ENCODE data around the gene CLK1.
"Not testable (repeated sequence)": the region's sequence is repeated elsewhere in the genome, so short reads cannot be mapped to it uniquely, and the experiment has no call there.

CLK1 gene

DNA sequence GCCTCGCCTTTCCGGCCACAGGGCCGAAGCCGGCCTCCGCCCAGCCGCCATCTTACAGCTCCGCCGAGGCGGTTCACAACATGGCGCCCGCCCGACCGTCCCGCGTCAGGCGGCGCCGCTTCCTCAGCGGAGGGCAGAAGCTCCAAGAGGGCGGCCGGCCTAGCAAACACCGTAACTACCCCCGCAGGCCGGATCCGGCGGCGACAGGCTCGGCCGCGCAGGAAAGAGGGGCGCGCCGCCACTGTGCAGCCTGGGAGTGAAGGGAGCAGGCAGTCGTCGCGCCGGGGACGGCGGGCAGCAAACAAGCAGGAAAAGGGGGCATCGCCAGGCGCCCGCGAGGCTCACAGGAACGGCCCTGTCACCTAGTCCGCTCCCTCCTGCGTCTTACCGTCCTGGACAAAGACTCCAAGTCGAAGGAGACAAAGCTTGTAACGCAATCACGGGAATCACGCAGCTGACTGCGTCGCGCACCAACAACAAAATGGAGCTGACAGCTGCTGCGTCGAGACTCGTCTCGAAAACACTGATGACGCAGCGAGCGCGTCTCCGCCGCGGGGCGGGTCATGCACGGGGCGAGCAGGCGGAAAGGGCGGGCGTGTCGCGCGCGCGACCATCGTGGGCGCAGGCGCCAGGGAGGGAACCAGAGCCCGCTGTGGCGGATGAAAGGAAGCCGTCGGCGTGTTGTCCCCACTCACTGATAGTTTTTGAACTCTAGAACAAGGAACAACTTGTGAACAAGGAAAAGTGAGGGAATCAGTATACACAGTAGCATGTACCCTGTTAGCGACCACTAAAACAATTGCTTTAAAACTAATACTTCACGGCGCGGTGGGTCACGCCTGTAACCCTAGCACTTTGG, at the start of gene CLK1:
Gene CLK1 (minus strand): TSS at position 483 of the 859 bp plus-strand sequence. CDS start 2,796 bp downstream, outside the sequence.
- peak; percentile 93 for DNase-seq (ENCODE audit: low spot score)

GRCh38 chr2:200913654-200914053, 49.2 kb upstream of the CLK1 start:
- DNase-seq (ENCODE audit: low spot score), result no peak

- DNase-seq (ENCODE audit: low spot score), result no peak
Measured at GRCh38 chr2:200909958-200910357, 45.5 kb upstream of the CLK1 start.

GRCh38 chr2:200905618-200906296, 41.3 kb upstream of the CLK1 start:
- DNase-seq (ENCODE audit: low spot score), result peak; percentile 60

DNA sequence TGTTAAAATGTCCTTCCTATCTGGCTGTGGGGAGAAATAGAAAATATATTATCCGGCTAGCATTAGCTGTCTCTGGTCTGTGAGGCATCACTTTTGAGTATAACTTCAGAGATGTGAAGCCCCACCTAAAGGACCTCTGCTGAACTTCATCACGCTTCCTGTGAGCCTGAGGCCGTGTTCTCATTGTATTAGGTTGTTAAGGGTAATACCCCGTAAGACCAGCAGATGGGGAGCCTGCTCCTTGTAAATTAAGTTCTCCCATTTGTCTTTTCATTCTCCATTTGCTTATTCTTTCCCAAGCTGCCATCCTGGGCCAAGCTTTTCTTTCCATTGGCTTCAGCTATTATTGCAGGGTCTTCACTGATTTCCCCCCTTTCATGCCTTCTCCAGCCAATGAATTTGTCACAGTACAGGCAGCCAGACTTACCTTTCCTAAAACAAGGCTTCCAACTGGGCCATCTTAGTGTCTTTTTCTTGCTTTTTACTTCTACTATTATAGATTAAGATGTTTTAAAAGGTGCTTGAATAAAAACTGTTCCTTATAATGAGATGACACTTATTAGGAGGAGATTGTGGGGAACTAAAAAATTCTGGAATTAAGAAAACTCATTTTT, 37.1 kb upstream of the CLK1 start:
- peak; percentile 93 for DNase-seq (ENCODE audit: low spot score)

DNA sequence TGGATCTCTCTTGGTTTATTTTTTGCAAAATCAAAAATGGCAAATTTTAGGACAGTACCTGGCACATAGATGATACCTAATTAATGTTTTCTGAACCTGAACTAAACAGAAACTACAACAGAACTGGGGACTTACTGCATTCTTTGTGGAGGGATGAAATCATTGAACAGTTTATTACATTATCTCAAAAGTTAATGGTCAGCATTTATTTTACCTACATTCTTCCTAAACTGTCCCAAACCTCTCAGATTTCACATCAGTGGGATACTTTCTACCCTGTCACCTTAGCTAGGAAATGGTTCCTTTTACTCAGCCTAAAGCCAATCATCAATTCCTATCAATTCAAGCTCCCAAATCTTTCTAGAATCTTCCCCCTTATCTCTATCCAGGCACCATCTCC, 35.0 kb upstream of the CLK1 start:
- DNase-seq (ENCODE audit: low spot score), result no peak

- DNase-seq (ENCODE audit: low spot score), result peak; percentile 90
Measured at GRCh38 chr2:200888704-200889625, 24.5 kb upstream of the CLK1 start, which contains the start of the genes NIF3L1 and PPIL3. NIF3L1 (plus strand) TSS chr2:200889371; CDS start chr2:200891944, 2,573 bp downstream. PPIL3 (minus strand) TSS chr2:200889077; CDS start chr2:200887615, 1,462 bp downstream.

- not testable (repeated sequence) for DNase-seq (ENCODE audit: low spot score)
Measured at GRCh38 chr2:200881715-200882249, 17.3 kb upstream of the CLK1 start.

DNA sequence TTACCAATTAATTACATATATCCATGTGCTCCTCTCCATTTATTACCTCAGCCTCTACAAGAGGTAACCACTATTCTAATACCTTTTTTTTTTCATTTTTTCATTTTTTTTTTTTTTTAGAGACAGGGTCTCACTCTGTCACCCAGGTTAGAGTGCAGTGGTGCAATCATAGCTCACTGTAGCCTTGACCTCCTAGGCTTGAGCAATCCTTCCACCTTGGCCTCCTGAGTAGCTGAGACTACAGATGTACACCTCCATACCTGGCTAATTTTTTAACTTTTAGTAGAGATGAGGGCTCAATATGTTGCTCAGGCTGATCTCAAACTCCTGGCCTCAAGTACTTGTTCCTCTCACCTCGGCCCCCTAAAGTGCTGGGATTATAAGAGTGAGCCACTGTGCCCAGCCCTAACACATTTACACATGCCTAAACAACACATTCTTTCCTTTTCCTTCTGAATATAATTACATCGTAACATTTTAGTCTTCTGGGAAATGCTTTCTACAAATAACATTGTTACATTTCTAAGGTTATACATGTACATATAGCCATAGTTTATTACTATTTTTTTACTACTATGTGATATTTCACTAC, 13.9 kb upstream of the CLK1 start:
- DNase-seq (ENCODE audit: low spot score), result no peak

GRCh38 chr2:200877443-200877842, 13.0 kb upstream of the CLK1 start:
- no peak for DNase-seq (ENCODE audit: low spot score)

DNA sequence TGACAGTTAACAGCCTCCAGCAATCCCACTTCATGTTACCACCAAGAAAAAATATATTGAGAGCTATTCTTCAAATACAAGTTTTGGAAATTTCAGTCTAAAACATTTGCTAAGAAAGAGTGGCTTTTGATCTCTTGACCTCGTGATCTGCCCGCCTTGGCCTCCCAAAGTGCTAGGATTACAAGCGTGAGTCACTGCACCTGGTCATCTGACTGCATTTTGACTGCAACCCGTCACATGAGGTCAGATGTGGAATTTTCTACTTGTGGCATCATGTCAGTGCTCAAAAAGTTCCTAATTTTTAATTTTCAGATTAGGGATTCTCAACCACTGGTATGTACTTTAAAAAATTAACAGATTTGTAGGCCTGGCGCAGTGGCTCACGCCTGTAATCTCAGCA, 9.1 kb upstream of the CLK1 start:
- no peak for DNase-seq (ENCODE audit: low spot score)

- DNase-seq (ENCODE audit: low spot score), result no peak
Measured at GRCh38 chr2:200871151-200871550, 6.7 kb upstream of the CLK1 start.

DNA sequence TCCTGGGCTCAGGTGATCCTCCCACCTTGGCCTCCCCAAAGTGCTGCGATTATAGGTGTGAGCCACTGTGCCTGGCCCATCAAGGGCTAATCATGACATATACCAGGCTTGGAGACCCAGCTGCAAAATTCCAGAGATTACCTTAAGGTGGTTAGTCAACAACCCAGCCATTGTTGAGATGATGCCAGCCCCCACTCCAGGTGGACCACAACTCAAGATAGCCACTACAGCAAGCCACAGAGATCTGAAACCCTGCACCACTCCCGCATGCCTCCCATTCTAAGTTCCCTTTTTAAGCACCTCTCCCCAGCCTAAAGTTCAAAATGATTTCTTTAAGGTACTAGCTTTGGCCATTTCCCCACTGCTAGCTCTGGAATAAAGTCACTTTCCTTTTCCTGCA, 4.6 kb upstream of the CLK1 start:
- no peak for DNase-seq (ENCODE audit: low spot score)

DNA sequence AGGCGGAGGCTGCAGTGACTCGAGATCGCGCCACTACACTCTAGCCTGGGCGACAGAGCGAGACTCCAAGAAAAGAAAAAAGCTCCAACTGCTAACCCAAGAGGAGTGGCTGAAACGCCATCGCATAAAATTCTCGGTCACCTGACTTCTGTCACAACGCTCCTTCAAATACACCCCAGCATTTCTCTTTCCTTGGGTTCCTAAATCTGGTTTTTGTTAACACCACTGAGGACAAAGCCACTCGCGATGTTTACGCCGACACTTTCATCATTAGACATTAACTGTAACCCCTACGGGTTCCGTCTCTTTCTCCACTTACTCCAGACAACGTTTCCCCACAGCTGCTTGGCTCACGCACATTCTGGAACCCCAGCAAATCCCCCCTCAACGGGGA, 679 bp downstream of the CLK1 start:
- DNase-seq (ENCODE audit: low spot score), result no peak

GRCh38 chr2:200862532-200863000, 1.9 kb downstream of the CLK1 start:
- no peak for DNase-seq (ENCODE audit: low spot score)

DNA sequence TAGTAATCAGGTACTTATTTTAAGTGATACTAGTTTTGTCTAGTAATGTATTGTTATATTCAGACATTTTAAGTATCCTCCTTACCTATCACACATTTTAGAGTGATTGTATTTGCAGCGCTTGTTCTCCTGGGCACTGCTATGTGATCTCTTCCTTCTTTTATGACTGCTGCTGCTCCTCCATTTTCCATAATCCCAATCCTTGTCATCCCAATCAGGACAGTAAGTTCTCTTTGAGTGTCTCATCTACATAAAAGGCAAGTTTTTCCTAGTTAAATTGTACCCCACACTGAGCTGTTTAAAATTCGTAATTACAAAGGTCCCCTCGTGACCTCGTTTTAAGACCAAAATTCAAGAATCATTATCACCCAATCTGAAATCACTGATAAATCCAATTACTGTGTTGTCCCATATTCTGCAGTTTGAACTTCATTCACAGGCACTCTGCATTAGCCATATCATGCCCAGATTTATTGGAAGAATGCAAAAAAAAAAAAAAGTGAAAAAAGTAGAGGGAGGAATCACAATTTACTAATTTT, 2.8 kb downstream of the CLK1 start:
- no peak for DNase-seq (ENCODE audit: low spot score)

DNA sequence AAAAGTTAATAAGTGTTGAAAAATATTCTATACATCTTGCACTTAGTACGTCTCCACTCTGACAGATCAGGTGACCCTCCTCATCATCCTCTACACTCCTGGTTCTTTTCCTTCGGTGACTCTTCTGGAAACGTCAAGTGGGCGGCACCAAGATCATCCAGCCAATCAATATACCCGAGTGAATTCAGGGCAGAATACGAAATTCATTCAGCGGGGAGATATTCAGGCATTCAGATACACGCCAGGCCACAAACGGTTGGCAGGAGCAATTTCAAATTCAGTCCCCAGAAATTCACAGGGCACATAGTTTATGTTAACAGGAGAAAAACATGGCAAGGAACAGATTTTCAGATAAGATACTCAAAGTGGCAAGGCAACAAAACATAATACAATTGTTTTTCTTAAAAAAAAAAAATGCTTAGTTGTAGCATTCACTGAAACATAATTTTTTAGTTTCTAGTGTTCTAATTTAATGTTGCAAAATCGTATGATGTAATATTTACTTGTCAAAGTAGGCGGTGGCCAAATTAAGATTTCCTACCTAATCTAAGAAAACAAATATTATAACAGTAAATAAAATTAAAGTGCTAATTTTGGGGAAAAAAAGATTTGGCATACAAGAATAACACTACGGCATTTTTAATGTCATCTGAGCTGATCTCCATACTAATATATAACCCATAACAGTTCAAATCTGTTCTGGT, 4.2 kb downstream of the CLK1 start:
- DNase-seq (ENCODE audit: low spot score), result no peak

GRCh38 chr2:200856806-200857205, 7.7 kb downstream of the CLK1 start:
- DNase-seq (ENCODE audit: low spot score), result no peak

DNA sequence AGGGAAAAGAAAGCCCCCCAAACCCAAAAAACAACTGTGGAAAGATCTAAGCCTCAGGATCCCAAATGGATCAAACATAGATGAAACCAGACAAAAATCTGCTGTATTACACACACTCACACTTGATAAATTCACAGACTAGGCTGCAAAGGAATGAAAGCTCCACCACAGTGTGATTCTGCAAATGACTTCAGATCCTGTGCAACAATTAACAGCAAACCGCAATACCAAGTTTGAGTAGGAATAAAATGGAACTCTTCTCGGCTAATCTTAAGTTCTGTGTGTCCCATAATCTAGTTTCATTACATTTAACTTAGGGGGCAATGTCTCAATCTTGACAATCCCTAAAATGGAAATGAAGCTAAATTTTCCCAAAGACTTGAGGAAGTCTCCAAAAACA, 11.9 kb downstream of the CLK1 start:
- no peak for DNase-seq (ENCODE audit: low spot score)
